Kidney epithelial cell (primary cell): Measurements from ENCODE around the gene GLCE. TPM values are rescaled to one million over a fixed set of nuclear protein-coding genes. Genes with fewer than 3 reads are reported as not detected.

Source experiments
- DNase-seq: peaks from one replicate; pipeline ENCODE4 v3.0.0-alpha.2; 2010; ENCODE audit warnings: low read depth
- H3K27me3 ChIP-seq: 2 replicates; pipeline ENCODE4 v1.6.0; 2011; ENCODE audit warnings: low read length; ENCODE audit not compliant: control insufficient read depth, insufficient read depth
- H3K36me3 ChIP-seq: 2 replicates; pipeline ENCODE4 v1.5.1; 2011; ENCODE audit warnings: low read length; ENCODE audit not compliant: control insufficient read depth, insufficient read depth
- H3K4me3 ChIP-seq: 2 replicates; pipeline ENCODE4 v1.5.1; 2011; ENCODE audit warnings: low read depth, mild to moderate bottlenecking, control low read depth, low read length
- CTCF ChIP-seq: IDR thresholded peaks from 2 replicates; pipeline ENCODE4 v1.5.1; 2011; ENCODE audit warnings: mild to moderate bottlenecking, moderate library complexity, low read length, control low read depth, inconsistent platforms; ENCODE audit not compliant: insufficient read depth, poor library complexity, severe bottlenecking
- total RNA-seq: library from RNA; depleted of rRNA; stranded (reverse); fragments of >200 nt; gene quantifications from 2 replicates; pipeline ENCODE4 v1.2.3, GENCODE V29; 2015

GLCE gene
- total RNA-seq, 1 donor from 2014 or later: 11.0 TPM

- no peak for TF ChIP-seq CTCF
- Histone ChIP-seq H3K4me3 (no peak overlapping the region), H3K27me3 (no peaks in the 10 kb centered on the region), H3K36me3 (no peaks in the 10 kb centered on the region)
- DNase-seq: no peak
These were observed 10.2 kb downstream of the GLCE start for GRCh38 chr15:69170597-69170996.

GRCh38 chr15:69172847-69173246 lies 12.4 kb downstream of the GLCE start:
- Histone ChIP-seq H3K36me3 (no peaks in the 10 kb centered on the region), H3K27me3 (no peaks in the 10 kb centered on the region), H3K4me3 (no peak overlapping the region)
- TF ChIP-seq CTCF: no peak
- no peak for DNase-seq

- TF ChIP-seq CTCF: no peak
- Histone ChIP-seq H3K4me3 (no peak overlapping the region), H3K27me3 (no peaks in the 10 kb centered on the region), H3K36me3 (no peaks in the 10 kb centered on the region)
- no peak for DNase-seq
These were observed 15.1 kb downstream of the GLCE start for GRCh38 chr15:69175536-69175935.

GRCh38 chr15:69181424-69181823 lies 21.0 kb downstream of the GLCE start:
- no peak for DNase-seq
- no peak overlapping the region for H3K4me3 ChIP-seq

GRCh38 chr15:69185216-69185615 lies 24.8 kb downstream of the GLCE start:
- TF ChIP-seq CTCF: no peak
- Histone ChIP-seq H3K36me3 (no peaks in the 10 kb centered on the region), H3K27me3 (no peaks in the 10 kb centered on the region), H3K4me3 (no peak overlapping the region)
- no peak for DNase-seq

More at GRCh38 chr15:69181424-69181823, 21.0 kb downstream of the GLCE start:
- Histone ChIP-seq H3K27me3 (no peaks in the 10 kb centered on the region), H3K36me3 (no peaks in the 10 kb centered on the region)
- no peak for TF ChIP-seq CTCF

GRCh38 chr15:69185706-69186105 lies 25.3 kb downstream of the GLCE start:
- no peak for DNase-seq
- Histone ChIP-seq H3K36me3 (no peaks in the 10 kb centered on the region), H3K4me3 (no peak overlapping the region), H3K27me3 (no peaks in the 10 kb centered on the region)
- no peak for TF ChIP-seq CTCF
